NCI-H1694 treated with DMSO at 0.1 percent for 48 hours (cell line): ENCODE measurements around the gene MAG.

Experiments
- DNase-seq: peaks from one replicate; lab custom pipeline; 2025; lab: John Stamatoyannopoulos, UW

The MAG gene

GRCh38 chr19:35291916-35292315 is at the start of gene MAG:
Gene MAG, plus strand, starts transcription at chr19:35292161. Its CDS starts 3,248 bp downstream, at chr19:35295409.
- no peak for DNase-seq

GRCh38 chr19:35246466-35247092 is 45.4 kb upstream of the MAG start:
- DNase-seq = no peak

GRCh38 chr19:35247526-35248309 is 44.2 kb upstream of the MAG start:
- no peak for DNase-seq

GRCh38 chr19:35248310-35249145 is 43.4 kb upstream of the MAG start, which contains the start of gene LSR:
Gene LSR, plus strand, starts transcription at chr19:35249002. Its CDS starts 21 bp downstream, at chr19:35249023.
- no peak for DNase-seq

GRCh38 chr19:35249146-35249847 is 42.7 kb upstream of the MAG start:
- no peak for DNase-seq

GRCh38 chr19:35249848-35250711 is 41.9 kb upstream of the MAG start:
- DNase-seq = no peak

- no peak for DNase-seq
Observed at GRCh38 chr19:35251456-35251855, 40.5 kb upstream of the MAG start.

- DNase-seq = no peak
Observed at GRCh38 chr19:35253316-35254286, 38.4 kb upstream of the MAG start.

- DNase-seq = no peak
Observed at GRCh38 chr19:35254341-35255297, 37.3 kb upstream of the MAG start.

GRCh38 chr19:35256566-35256965 is 35.4 kb upstream of the MAG start:
- DNase-seq = no peak

GRCh38 chr19:35257113-35257461 is 34.9 kb upstream of the MAG start:
- DNase-seq = no peak

- no peak for DNase-seq
Observed at GRCh38 chr19:35260694-35261304, 31.2 kb upstream of the MAG start.

- no peak for DNase-seq
Observed at GRCh38 chr19:35261356-35262100, 30.4 kb upstream of the MAG start.

GRCh38 chr19:35262101-35262761 is 29.7 kb upstream of the MAG start:
- DNase-seq = no peak

GRCh38 chr19:35264268-35265125 is 27.5 kb upstream of the MAG start:
- no peak for DNase-seq
